HG03175 (cell line): ENCODE measurements around the gene ARHGAP44.

Experiments
- ATAC-seq: cut with Tn5 transposase; IDR thresholded peaks from one replicate; pipeline ENCODE4 v1.9.1; 2021; ENCODE audit warnings: mild to moderate bottlenecking, moderate library complexity; ENCODE audit not compliant: unreplicated experiment

ARHGAP44 gene

GRCh38 chr17:12789481-12790248 is at the start of gene ARHGAP44:
Gene ARHGAP44 (plus strand): TSS chr17:12789498. CDS start chr17:12789839, 341 bp downstream.
- ATAC-seq = peak; percentile 71

GRCh38 chr17:12739500-12739899 is 49.8 kb upstream of the ARHGAP44 start:
- ATAC-seq = no peak

- no peak for ATAC-seq
Measured at GRCh38 chr17:12743046-12743445, 46.3 kb upstream of the ARHGAP44 start.

GRCh38 chr17:12744298-12744697 is 45.0 kb upstream of the ARHGAP44 start:
- ATAC-seq = no peak

GRCh38 chr17:12744786-12745185 is 44.5 kb upstream of the ARHGAP44 start:
- no peak for ATAC-seq

- ATAC-seq = no peak
Measured at GRCh38 chr17:12745486-12745885, 43.8 kb upstream of the ARHGAP44 start.

- no peak for ATAC-seq
Measured at GRCh38 chr17:12756786-12757185, 32.5 kb upstream of the ARHGAP44 start.

GRCh38 chr17:12759090-12759489 is 30.2 kb upstream of the ARHGAP44 start:
- no peak for ATAC-seq

GRCh38 chr17:12765548-12765947 is 23.8 kb upstream of the ARHGAP44 start:
- no peak for ATAC-seq

GRCh38 chr17:12768255-12768654 is 21.0 kb upstream of the ARHGAP44 start:
- ATAC-seq = no peak

GRCh38 chr17:12769981-12770380 is 19.3 kb upstream of the ARHGAP44 start:
- ATAC-seq = no peak

GRCh38 chr17:12773153-12773552 is 16.1 kb upstream of the ARHGAP44 start:
- ATAC-seq = no peak

- ATAC-seq = peak; percentile 89
Measured at GRCh38 chr17:12789075-12789480, 220 bp upstream of the ARHGAP44 start.

GRCh38 chr17:12790249-12791106 is 1.2 kb downstream of the ARHGAP44 start:
- no peak for ATAC-seq

- no peak for ATAC-seq
Measured at GRCh38 chr17:12794919-12795532, 5.7 kb downstream of the ARHGAP44 start.

GRCh38 chr17:12800855-12801365 is 11.6 kb downstream of the ARHGAP44 start:
- no peak for ATAC-seq

- ATAC-seq = no peak
Measured at GRCh38 chr17:12806630-12807029, 17.3 kb downstream of the ARHGAP44 start.

GRCh38 chr17:12808723-12809122 is 19.4 kb downstream of the ARHGAP44 start:
- no peak for ATAC-seq

GRCh38 chr17:12812877-12813276 is 23.6 kb downstream of the ARHGAP44 start:
- ATAC-seq = no peak

- no peak for ATAC-seq
Measured at GRCh38 chr17:12813664-12814063, 24.4 kb downstream of the ARHGAP44 start.

GRCh38 chr17:12814718-12815117 is 25.4 kb downstream of the ARHGAP44 start:
- ATAC-seq = no peak
